Heart left ventricle (tissue), 13 donors: ENCODE results near the gene SPIN1.

Experiments used
- POLR2A ChIP-seq, 2 donors: fragments of 450-650 bp; IDR thresholded peaks; one replicate each; pipeline ENCODE4 v1.6.1; 2017; ENCODE audit warnings: antibody characterized with exemption in 2 of 2, mild to moderate bottlenecking in 2 of 2, moderate library complexity in 2 of 2
- TF ChIP-seq, protein P1 (sequence below), 12 donors: fragments of 200-600 bp; sonication (generic) in 4 of 12; IDR thresholded peaks; one replicate each; pipeline versions ENCODE4 v1.5.0 to v1.8.0; 2018 to 2022; ENCODE audit warnings: antibody characterized with exemption in 12 of 12, mild to moderate bottlenecking in 5 of 12
- donor health status: ischemic (EF 13 %, LVEDD 7.1; RV severe dilation, severe dysfunction).
- donor health status: DM: no; HTN: yes; CAD: no.
- donor health status: DM: no; HTN: no; CAD: no.
- donor health status: ischemic (EF 25% LVEDD 6.9; RV normal size, moderate dysfunction).
- donor health status: ischemic (EF 25% LVEDD 5.7; RV mildly dilated, moderate dysfunction).
- donor health status: ischemic (EF 35%, LVEDD 5.7; RV mildly dilated, moderate dysfunction).
- donor health status: nonischemic (EF 11% LVEDD 7.7; RV severe dilation, severe dysfunction).
- donor health status: DM: yes; HTN: yes; CAD: no.
- donor health status: PGD.
- donor health status: ischemic (EF 29% LVEDD 5.4; RV normal size, mild dysfunction).
- donor health status: nonischemic (EF 23%, LVEDD 6.1; RV moderate dilation, normal function).

- no peak for TF ChIP-seq POLR2A (IDR thresholded peaks at IDR 0.05)
- TF ChIP-seq, protein P1, sequence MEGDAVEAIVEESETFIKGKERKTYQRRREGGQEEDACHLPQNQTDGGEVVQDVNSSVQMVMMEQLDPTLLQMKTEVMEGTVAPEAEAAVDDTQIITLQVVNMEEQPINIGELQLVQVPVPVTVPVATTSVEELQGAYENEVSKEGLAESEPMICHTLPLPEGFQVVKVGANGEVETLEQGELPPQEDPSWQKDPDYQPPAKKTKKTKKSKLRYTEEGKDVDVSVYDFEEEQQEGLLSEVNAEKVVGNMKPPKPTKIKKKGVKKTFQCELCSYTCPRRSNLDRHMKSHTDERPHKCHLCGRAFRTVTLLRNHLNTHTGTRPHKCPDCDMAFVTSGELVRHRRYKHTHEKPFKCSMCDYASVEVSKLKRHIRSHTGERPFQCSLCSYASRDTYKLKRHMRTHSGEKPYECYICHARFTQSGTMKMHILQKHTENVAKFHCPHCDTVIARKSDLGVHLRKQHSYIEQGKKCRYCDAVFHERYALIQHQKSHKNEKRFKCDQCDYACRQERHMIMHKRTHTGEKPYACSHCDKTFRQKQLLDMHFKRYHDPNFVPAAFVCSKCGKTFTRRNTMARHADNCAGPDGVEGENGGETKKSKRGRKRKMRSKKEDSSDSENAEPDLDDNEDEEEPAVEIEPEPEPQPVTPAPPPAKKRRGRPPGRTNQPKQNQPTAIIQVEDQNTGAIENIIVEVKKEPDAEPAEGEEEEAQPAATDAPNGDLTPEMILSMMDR (IDR thresholded peaks at IDR 0.05) = no peak
Observed at GRCh38 chr9:88508326-88508725, 120.1 kb downstream of the SPIN1 start.
